CD1c-positive myeloid dendritic cell (primary cell): ENCODE measurements around the gene THAP11.

ENCODE experiments used
- DNase-seq: peaks from one replicate; pipeline ENCODE4 v3.0.0-alpha.2; 2016; ENCODE audit errors: extremely low spot score

Gene THAP11

DNA sequence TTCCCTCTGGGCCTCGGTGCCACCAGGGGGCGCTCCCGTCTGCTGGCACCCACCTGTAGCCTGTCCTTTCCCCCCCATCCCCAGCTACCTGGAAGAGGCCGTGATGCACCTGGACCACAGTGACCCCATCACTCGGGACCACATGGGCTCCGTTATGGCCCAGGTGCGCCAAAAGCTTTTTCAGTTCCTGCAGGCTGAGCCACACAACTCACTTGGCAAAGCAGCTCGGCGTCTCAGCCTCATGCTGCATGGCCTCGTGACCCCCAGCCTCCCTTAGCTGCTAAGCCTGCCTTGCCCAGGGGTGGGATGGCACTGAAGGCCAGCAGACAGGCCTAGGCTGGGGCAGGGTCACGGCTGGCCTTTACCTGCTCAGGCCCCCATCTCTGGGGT lies 41.7 kb downstream of the THAP11 start:
- DNase-seq, result peak; percentile 64

DNA sequence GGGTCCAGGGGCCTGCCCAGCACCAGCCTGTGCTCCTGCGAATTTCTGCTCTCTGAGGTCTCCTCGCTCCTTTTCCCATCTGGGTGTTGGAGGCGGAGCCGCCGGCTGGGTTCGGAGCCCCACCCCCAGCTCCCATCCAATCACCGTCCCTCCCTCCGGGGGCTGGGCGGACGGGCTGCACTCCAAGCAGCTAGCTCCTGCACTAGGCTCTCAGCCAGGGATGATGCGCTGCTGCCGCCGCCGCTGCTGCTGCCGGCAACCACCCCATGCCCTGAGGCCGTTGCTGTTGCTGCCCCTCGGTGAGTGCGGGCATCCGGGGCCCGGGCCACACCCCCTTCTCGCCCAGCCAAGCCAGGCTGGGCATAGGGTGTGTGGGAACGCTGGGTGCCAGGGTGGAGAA lies 42.6 kb downstream of the THAP11 start, which contains the start of gene NRN1L:
Gene NRN1L (plus strand): TSS at position 202 of the 400 bp plus-strand sequence. CDS start 19 bp downstream, at position 221.
- no peak for DNase-seq

DNA sequence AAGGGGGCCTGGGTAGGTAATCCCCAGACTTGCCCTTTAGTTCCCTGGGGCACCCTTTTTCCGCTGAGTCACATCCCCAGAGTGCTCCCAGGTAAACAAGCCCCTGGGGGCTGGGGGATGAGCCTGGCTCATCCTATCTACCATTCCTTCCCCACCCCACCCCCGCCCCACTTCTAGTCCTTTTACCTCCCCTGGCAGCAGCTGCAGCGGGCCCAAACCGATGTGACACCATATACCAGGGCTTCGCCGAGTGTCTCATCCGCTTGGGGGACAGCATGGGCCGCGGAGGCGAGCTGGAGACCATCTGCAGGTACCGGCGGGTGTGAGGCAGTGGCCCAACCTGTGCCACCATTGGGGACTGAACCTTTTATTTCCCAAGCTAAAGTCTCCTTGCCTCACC lies 43.4 kb downstream of the THAP11 start:
- DNase-seq, result no peak

DNA sequence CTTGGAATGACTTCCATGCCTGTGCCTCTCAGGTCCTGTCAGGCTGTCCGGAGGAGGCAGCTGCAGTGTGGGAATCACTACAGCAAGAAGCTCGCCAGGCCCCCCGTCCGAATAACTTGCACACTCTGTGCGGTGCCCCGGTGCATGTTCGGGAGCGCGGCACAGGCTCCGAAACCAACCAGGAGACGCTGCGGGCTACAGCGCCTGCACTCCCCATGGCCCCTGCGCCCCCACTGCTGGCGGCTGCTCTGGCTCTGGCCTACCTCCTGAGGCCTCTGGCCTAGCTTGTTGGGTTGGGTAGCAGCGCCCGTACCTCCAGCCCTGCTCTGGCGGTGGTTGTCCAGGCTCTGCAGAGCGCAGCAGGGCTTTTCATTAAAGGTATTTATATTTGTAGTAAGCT lies 43.9 kb downstream of the THAP11 start:
- no peak for DNase-seq

DNA sequence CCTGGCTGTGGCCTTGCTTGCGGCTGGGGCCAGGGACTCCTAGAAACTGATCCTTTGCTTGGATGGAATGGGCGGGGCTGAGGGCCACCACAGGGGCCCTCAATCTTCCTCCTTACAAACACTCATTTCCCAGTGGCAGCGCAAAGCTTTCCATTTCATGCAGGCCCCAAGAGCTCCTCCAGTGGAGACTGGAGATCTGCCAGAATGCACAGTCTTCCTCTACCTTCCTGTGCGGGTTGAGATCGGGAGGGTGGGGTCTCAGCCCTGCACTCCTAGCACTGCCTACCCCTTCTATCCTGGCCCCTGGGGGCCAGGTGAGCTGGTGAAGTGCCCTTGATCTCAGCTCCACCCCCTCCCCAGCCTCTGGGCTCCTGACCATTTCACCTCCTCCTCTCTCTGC lies 44.3 kb downstream of the THAP11 start:
- DNase-seq, result no peak

DNA sequence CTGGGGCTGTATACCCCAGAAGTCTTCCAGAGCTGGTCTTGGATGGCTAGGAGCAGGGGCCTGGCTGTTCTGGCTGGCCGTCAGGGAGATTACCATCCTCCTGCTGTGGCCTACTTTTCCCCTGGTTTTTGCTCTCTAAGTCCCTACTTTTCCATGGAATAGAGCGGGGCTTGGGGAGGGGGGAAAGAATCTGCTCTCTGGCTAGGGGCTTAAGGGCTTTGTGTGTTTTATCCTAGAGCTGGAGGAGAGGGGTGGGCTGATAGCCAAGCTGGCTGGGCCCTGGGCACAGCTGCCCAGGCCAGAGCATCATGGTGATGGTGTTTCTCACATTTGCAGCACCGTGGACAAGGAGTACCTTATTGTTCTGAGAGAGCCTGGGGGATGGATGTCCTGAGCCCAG lies 46.2 kb downstream of the THAP11 start:
- no peak for DNase-seq

DNA sequence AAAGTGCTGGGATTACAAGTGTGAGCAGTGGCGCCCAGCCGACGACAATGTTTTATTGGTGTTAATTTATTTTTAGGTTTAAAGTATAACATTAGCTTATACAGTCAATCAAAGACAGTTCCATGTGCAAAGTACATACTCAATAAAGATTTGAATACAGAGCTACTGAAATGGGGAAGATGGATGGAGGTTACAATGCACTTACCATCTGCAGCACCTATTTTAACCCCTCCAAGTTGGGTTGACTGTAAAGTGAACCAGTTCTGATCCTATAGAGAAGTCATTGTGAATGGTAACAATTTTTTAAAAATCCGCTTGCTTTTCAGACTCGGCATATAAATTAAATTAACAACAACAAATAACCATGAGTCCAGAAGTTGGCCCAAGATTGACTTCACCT lies 50.3 kb downstream of the THAP11 start:
- no peak for DNase-seq

DNA sequence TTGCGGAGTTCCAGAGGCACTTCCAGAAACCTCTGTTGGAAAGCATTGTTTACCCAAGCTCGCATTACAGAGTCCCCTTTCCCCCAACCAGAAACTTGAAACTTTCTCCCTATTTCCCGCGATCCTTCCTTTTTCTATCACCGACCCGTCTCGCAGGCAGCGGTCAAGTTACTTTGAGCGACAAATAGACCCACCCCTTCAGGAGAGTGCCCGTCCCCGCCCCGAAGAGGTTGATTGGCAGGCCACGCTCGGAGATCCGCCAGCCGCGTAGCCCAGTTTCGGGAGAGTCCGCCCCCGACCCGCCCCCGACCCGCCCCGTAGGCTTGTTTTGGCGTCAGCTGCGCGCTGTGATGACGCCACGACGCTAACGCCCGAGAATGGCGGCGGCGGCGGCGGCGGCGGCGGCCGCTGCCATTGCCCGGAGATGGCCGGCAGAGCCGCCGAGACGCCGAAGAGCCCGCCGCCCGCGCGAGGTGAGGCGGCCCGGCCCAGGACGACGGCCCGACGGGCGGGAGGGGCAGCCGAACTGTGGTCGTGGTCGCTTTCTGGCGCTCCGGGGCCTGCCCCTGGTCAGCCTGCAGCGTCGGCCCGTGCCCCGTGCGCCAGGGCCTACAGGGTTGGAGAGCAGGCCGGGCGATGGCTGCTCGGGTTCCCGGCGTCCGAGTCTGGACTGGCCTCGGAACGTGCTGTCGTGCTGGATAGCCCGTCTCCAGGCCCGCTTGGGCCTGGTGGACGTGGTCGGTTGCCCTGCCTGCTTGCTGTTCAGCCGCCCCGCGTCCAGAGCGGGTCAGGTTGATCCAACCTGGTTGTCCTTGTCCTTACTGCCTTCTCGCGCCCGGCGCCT lies 51.0 kb downstream of the THAP11 start, which contains the start of gene PSKH1:
Gene PSKH1 (plus strand): TSS at position 356 of the 844 bp plus-strand sequence. CDS start 15,496 bp downstream, outside the sequence.
- peak; percentile 98 for DNase-seq
